GM18502 (cell line): ENCODE data around the gene SGSM2.

ENCODE experiments used
- ATAC-seq: cut with Tn5 transposase; IDR thresholded peaks from one replicate; pipeline ENCODE4 v1.9.1; 2021; ENCODE audit warnings: mild to moderate bottlenecking; ENCODE audit not compliant: unreplicated experiment, poor library complexity

Gene SGSM2

DNA sequence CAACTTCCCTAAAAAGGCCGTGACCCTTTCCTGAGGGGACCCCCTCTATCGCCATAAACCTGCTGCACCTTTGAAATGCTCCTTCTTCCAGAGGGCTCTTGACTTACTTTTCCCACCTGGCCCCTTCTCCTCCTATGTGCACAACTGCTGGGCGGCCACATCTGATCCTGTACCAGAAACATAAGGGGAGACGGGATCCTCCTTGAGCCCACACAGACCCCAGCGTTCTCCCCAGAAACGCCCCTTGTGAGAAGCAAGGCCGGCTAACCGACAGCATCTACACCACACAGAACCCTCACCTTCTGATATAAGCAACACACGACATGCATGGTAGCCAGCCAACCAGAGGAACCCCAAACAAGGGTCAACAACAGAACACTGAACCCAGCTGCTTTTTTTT lies 77.8 kb downstream of the SGSM2 start:
- no peak for ATAC-seq

DNA sequence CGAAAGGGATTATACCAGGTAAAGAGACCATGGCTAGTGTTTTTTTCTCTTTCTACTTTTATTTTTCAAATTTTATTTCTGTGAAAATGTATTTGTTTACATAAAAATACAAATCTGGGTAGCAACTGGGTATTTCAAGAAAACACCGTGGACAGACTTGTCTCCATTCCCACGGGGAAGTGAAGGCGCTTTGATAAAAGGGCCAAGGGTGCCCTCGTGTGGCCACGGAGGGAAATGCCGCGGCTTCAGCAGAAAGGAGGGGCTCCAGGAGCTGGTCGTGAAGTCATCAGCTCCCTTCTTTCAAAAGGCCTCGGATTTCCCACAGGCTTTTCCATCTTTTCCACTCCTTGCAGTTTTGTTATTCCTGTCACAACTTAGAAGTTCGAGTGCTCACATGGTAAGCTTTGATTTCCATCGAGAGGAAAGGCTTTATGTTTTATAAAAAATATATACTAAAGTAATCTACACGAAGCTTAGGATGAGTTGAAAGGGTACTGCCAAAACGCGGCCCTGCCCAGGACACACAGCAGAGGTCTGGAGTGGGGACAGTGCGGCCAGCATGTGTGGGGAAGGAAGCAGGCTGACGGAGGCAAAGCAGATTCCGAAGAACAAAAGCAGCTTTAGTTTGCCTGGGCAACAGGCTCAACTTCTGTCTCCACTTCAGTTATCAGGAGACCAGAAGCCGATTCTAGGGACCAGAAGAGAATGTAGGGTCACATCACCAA lies 78.9 kb downstream of the SGSM2 start:
- no peak for ATAC-seq

DNA sequence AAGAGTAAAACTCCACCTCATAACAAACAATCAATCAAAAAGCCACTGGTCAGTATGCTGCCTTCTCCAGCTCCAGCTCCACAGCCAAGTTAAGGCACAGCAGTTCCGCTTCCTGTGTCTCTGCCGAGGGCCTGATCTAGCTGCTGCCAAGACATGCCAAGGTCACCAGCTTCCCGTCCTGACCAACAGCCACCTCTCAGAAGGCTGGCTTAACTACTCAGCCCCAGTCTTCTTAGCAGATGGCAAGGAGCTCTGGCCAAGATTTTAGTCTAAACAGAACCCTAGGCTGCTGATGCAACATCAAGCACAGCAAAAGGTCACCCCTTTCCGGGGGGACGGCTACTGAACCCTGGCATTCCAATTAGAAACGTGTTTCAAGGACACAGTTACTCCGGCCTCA lies 81.3 kb downstream of the SGSM2 start:
- no peak for ATAC-seq

DNA sequence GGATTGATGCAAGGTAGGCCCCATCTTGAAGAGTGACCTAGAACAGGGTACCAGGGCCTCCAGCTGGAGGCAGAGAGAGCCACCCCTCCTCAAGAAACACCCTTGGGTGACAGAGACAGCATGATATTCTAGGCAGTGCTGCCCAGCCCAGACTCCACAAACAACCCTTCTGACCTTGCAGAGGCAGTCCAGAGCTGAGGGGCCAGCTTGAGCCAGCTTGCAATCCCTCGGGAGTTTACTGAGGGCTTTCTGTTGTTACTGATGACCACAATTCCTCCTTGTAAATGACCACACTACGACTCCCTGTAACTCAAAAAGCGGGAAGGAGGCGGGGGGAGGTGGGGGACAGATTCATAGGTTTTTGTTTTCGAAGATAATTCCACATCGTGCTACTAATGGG lies 82.2 kb downstream of the SGSM2 start:
- no peak for ATAC-seq

DNA sequence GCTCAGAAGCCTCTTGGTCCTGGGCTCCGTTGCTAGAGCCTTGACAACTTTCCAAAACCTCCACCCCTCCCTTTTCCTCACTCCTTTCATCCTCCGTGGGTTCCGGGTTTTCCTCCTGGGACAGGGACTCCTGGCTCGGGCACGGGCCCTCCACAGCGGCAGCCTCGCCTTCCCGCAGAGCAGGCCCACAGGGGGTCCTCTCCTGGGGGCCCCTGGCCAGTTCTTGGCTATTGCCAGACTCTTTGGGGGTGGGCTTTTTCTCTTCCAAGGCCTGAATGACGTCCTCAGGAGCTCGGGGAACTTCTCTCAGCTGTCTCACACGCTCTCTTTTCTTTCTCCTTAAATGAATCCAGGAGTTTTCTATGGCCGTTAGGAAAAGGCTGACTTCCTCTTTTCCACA lies 82.9 kb downstream of the SGSM2 start:
- ATAC-seq, result no peak

DNA sequence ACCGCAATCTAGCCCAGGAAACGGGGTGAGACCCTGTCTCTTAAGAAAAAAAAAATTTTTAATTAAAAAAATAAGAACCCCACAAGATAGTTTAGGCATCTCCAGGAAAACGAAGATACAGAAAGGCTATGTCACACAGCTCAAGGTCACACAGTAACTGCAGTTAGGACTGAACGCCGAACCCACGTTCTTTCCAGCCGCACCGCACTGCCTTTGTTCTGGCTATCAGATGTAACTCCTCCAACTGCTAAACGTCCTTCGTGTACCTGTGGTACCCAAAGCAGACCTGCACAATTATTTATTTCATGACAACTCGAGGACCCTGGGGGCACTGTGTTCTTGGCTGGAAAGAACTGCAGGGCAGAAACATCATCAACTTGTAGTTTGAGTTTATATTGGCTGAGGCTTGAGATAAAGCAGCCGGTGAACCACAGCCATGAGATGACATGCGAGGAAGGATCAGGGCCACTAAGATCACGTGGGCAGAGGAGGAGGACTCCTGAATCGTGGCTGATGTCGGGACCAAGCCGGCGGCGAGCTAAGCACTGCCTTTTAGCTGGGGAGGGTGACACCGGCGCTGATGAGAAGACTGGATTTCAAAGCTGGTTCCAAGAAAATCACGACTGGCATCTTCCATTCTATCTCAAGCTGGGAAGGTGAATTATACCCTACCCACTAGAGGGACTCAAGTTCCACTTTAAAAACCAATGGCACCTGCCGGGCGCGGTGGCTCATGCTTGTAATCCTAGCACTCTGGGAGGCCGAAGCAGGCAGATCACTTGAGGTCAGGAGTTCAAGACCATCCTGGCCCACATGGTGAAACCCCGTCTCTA lies 84.2 kb downstream of the SGSM2 start:
- no peak for ATAC-seq

DNA sequence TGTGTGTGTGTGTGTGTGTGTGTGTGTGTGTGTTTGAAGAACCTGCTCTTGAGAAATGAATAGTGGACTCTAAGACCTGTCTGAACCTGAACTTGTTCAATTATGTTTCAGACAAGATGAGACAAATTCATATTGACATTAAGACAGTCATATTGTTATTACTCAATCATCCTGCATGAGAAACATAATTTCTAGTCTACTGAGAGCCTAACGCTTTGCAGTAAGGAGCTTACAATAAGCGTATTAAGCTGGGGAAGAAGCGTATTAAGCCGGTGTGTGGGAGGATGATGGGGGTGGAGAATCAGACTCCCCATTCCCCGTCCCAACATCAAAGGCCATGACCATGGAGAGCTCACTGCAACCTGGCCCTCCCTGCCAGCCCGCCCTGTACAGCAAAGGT lies 86.0 kb downstream of the SGSM2 start:
- no peak for ATAC-seq

DNA sequence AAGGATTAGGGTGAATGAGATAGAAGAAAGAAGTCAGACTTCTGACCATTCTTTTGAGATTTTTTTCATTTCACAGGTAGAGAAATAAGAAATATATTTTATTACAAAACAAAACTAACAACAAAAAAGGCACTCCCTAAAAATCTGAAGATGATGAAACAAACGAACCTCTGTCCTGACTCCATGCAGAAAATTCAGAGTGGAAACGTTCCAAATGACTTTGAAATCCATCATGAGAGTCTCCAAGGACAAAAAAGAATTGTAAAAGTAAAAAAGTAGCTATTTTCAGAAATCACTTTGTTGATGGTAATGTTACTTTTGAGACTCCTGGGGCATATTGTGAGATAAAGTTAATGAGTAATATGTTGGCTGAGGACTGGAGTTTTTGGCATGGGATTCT lies 89.9 kb downstream of the SGSM2 start:
- ATAC-seq, result no peak

DNA sequence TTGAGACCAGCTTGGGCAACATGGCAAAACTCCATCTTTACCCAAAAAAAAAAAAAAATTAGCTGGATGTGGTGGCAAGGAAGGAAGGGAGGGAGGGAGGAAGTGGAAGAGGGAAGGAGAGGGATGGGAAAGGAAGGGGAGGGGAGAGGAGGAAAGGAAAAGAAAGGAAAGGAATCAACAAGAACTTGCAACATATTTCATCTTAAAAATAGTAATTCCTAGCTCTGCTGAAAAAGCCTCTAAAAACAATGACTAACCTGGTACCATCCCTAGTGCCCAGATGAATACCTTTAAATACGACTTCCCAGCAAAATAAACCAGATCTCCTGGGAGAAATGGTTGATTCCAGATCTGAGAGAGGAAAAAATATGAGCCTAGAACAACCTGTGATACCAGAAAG lies 90.6 kb downstream of the SGSM2 start:
- ATAC-seq, result no peak
